Mesendoderm (in vitro differentiated cells): ENCODE results near the gene RUNDC1.

Experiments used
- DNase-seq: peaks from one replicate; pipeline ENCODE4 v3.0.0; 2013
- H2AK5ac ChIP-seq: 2 replicates; pipeline ENCODE4 v1.6.1; 2013; ENCODE audit warnings: low read length, inconsistent platforms
- H2BK120ac ChIP-seq: 2 replicates; pipeline ENCODE4 v1.6.1; 2013; ENCODE audit warnings: low read depth, mild to moderate bottlenecking, low read length, moderate library complexity, mixed read lengths
- H2BK15ac ChIP-seq: replicated peaks from 2 replicates; pipeline ENCODE4 v1.6.1; 2013; ENCODE audit warnings: low read depth, mild to moderate bottlenecking, moderate library complexity
- H2BK5ac ChIP-seq: 2 replicates; pipeline ENCODE4 v1.6.1; 2013; ENCODE audit warnings: low read length, inconsistent platforms
- H3K18ac ChIP-seq: 2 replicates; pipeline ENCODE4 v1.6.1; 2013; ENCODE audit warnings: mild to moderate bottlenecking, low read length, mixed read lengths
- H3K23ac ChIP-seq: one replicate; pipeline ENCODE4 v1.6.1; 2013; ENCODE audit warnings: low read length
- H3K27ac ChIP-seq: 2 replicates; pipeline ENCODE4 v1.5.1; 2013; ENCODE audit warnings: low read depth, mild to moderate bottlenecking, inconsistent platforms, low read length, moderate library complexity
- H3K27me3 ChIP-seq: 2 replicates; pipeline ENCODE4 v1.6.1; 2013; ENCODE audit warnings: low read length, control low read depth, mild to moderate bottlenecking, inconsistent platforms; ENCODE audit not compliant: insufficient read depth, poor library complexity
- H3K36me3 ChIP-seq: 2 replicates; pipeline ENCODE4 v1.6.1; 2013; ENCODE audit warnings: low read length, inconsistent platforms; ENCODE audit not compliant: control insufficient read depth, insufficient read depth
- H3K4ac ChIP-seq: one replicate; pipeline ENCODE4 v1.6.1; 2013; ENCODE audit warnings: low read depth, mild to moderate bottlenecking, low read length, moderate library complexity
- H3K4me1 ChIP-seq: 2 replicates; pipeline ENCODE4 v1.6.1; 2013; ENCODE audit warnings: low read depth, low read length, inconsistent platforms; ENCODE audit not compliant: control insufficient read depth
- H3K4me2 ChIP-seq: 2 replicates; pipeline ENCODE4 v1.6.1; 2013; ENCODE audit warnings: low read length
- H3K4me3 ChIP-seq: 2 replicates; pipeline ENCODE4 v1.5.1; 2013; ENCODE audit warnings: mild to moderate bottlenecking, low read length
- H3K56ac ChIP-seq: one replicate; pipeline ENCODE4 v1.6.1; 2013; ENCODE audit warnings: low read length
- H3K79me1 ChIP-seq: 2 replicates; pipeline ENCODE4 v1.6.1; 2013; ENCODE audit warnings: low read length, inconsistent platforms
- H3K79me2 ChIP-seq: 2 replicates; pipeline ENCODE4 v1.6.1; 2013; ENCODE audit warnings: mild to moderate bottlenecking, low read length; ENCODE audit not compliant: control insufficient read depth, insufficient read depth
- H3K9ac ChIP-seq: 2 replicates; pipeline ENCODE4 v1.6.1; 2013; ENCODE audit warnings: low read length, inconsistent platforms
- H4K5ac ChIP-seq: one replicate; pipeline ENCODE4 v1.6.1; 2013; ENCODE audit warnings: low read length
- H4K8ac ChIP-seq: one replicate; pipeline ENCODE4 v1.6.1; 2013; ENCODE audit warnings: low read depth, mild to moderate bottlenecking, control low read depth, low read length, moderate library complexity
- WGBS: extraction: QIAGEN DNeasy Blood & Tissue Kit; methylation state at CpG from one replicate; pipeline ENCODE4 v1.1.7; 2013; ENCODE audit warnings: low lambda C conversion rate, missing lambda C conversion rate; ENCODE audit not compliant: insufficient coverage; ENCODE audit errors: extremely low coverage; 5-methylcytosine and 5-hydroxymethylcytosine counted together

RUNDC1 gene

GRCh38 chr17:43028221-43028861 lies 48.0 kb downstream of the RUNDC1 start:
- WGBS: no CpG with 5 or more reads among the region's 17 CpGs
- Histone ChIP-seq H3K4me1 (no peaks in the 10 kb centered on the region), H3K56ac (no peak overlapping the region), H3K4ac (no peak overlapping the region), H3K4me3 (no peak overlapping the region), H3K79me2 (no peaks in the 10 kb centered on the region), H3K4me2 (no peak overlapping the region), H3K27me3 (no peaks in the 10 kb centered on the region), H3K18ac (no peak overlapping the region), H2BK15ac (no peak overlapping the region), H4K5ac (no peak overlapping the region), H3K9ac (no peak overlapping the region), H3K23ac (no peak overlapping the region), H3K36me3 (no peaks in the 10 kb centered on the region), H2BK120ac (no peak overlapping the region), H3K27ac (no peak overlapping the region), H2AK5ac (no peak overlapping the region), H4K8ac (no peak overlapping the region), H2BK5ac (no peak overlapping the region), H3K79me1 (no peaks in the 10 kb centered on the region)
- DNase-seq: no peak

- no peak overlapping the region for H3K4me3 ChIP-seq
- no peak for DNase-seq
- H3K4me2 ChIP-seq: no peak overlapping the region
- no peaks in the 10 kb centered on the region for H3K36me3 ChIP-seq
- no peak overlapping the region for H4K5ac ChIP-seq
- no peak overlapping the region for H2AK5ac ChIP-seq
- no peak overlapping the region for H3K56ac ChIP-seq
- H4K8ac ChIP-seq: no peak overlapping the region
- no peaks in the 10 kb centered on the region for H3K79me2 ChIP-seq
- no peak overlapping the region for H2BK5ac ChIP-seq
- no peak overlapping the region for H3K23ac ChIP-seq
- no peak overlapping the region for H3K9ac ChIP-seq
- no peak overlapping the region for H3K18ac ChIP-seq
- H2BK15ac ChIP-seq: no peak overlapping the region
- no peak overlapping the region for H3K27ac ChIP-seq
- H3K79me1 ChIP-seq: no peaks in the 10 kb centered on the region
- H3K4ac ChIP-seq: no peak overlapping the region
- H3K27me3 ChIP-seq: no peaks in the 10 kb centered on the region
- WGBS: no CpG with 5 or more reads among the region's 6 CpGs
- peaks cover 3% of the 10 kb centered on the region for H3K4me1 ChIP-seq
- no peak overlapping the region for H2BK120ac ChIP-seq
Measured at GRCh38 chr17:43030137-43030767, 49.9 kb downstream of the RUNDC1 start.

- Histone ChIP-seq H2BK5ac (no peak overlapping the region), H4K8ac (no peak overlapping the region), H3K36me3 (no peaks in the 10 kb centered on the region), H3K27ac (no peak overlapping the region), H2BK120ac (no peak overlapping the region), H3K4me1 (peaks cover 3% of the 10 kb centered on the region), H3K4me3 (no peak overlapping the region), H4K5ac (no peak overlapping the region), H3K23ac (no peak overlapping the region), H3K79me1 (no peaks in the 10 kb centered on the region), H2AK5ac (no peak overlapping the region), H3K27me3 (no peaks in the 10 kb centered on the region), H3K4me2 (no peak overlapping the region), H3K56ac (no peak overlapping the region), H3K18ac (no peak overlapping the region), H3K4ac (no peak overlapping the region), H3K9ac (no peak overlapping the region), H3K79me2 (no peaks in the 10 kb centered on the region), H2BK15ac (no peak overlapping the region)
- no peak for DNase-seq
- WGBS: no CpG with 5 or more reads among the region's 3 CpGs
Measured at GRCh38 chr17:43031666-43032065, 51.3 kb downstream of the RUNDC1 start.

DNA sequence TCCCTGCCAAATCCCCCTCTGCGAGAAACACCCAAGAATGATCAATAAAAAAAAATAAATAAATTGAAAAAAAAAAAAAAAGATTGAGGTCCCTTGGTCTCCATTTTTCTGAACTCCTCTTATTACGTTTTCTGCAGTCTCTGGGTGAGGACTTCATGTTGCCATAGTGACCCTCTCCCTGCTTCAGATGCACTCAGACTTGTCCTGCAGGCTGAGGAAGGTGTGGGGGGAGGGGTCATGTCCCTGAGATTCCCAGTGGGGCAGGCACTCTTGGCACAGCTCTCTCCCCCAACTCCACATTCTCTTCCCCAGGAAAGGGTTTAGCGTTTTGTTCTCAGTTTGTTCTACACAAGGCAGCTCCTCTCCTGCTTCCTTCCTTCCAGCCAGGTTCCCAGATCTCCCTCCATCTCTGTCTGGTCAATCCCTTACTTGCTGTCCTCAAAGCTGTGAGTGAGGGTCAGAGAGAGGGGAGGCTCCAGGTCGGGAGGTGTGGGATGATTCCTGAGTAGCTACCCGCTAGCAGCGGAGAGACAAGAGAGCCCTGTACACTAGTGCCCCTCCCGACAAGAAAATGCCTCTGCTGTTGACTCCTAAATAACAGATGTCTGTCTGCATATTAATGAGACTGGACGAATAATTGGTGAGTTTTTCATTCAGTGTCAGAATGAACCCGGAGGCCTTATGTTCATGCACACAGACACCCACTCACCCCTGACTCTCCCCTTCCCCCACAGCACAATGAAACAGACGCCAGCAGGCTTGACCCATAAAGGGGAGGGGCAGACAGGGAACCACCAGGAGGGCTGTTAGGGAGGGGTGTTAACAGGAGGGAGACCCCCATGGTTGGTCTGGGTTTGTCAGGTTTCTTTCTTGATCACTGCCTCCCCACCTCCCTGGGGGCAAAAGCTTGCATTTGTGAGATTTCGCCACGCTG lies 53.9 kb downstream of the RUNDC1 start:
- Histone ChIP-seq H2BK15ac (no peak overlapping the region), H3K36me3 (no peaks in the 10 kb centered on the region), H3K79me2 (no peaks in the 10 kb centered on the region), H3K4me1 (peaks cover 3% of the 10 kb centered on the region), H3K27ac (peak overlapping the region; percentile 3), H4K5ac (no peak overlapping the region), H3K4me3 (no peak overlapping the region), H3K18ac (no peak overlapping the region), H3K4me2 (no peak overlapping the region), H2AK5ac (no peak overlapping the region), H3K56ac (peak overlapping the region; percentile 59), H3K23ac (no peak overlapping the region), H3K9ac (peak overlapping the region; percentile 3), H4K8ac (no peak overlapping the region), H2BK120ac (no peak overlapping the region), H3K79me1 (no peaks in the 10 kb centered on the region), H2BK5ac (no peak overlapping the region), H3K27me3 (no peaks in the 10 kb centered on the region), H3K4ac (no peak overlapping the region)
- no CpG with 5 or more reads among the region's 12 CpGs for WGBS
- DNase-seq: peak; percentile 84

- H3K56ac ChIP-seq: peak overlapping the region; percentile 59
- no peak overlapping the region for H3K9ac ChIP-seq
- no peak overlapping the region for H3K27ac ChIP-seq
- H2BK120ac ChIP-seq: no peak overlapping the region
- H4K8ac ChIP-seq: no peak overlapping the region
- no peaks in the 10 kb centered on the region for H3K79me2 ChIP-seq
- H3K4me1 ChIP-seq: peaks cover 3% of the 10 kb centered on the region
- no peak overlapping the region for H3K23ac ChIP-seq
- no peak overlapping the region for H4K5ac ChIP-seq
- no peaks in the 10 kb centered on the region for H3K36me3 ChIP-seq
- no peak overlapping the region for H3K18ac ChIP-seq
- DNase-seq: no peak
- no peak overlapping the region for H2AK5ac ChIP-seq
- no peak overlapping the region for H2BK5ac ChIP-seq
- no peaks in the 10 kb centered on the region for H3K79me1 ChIP-seq
- no peak overlapping the region for H3K4ac ChIP-seq
- H2BK15ac ChIP-seq: no peak overlapping the region
- no CpG with 5 or more reads among the region's 3 CpGs for WGBS
- no peak overlapping the region for H3K4me3 ChIP-seq
- no peaks in the 10 kb centered on the region for H3K27me3 ChIP-seq
- H3K4me2 ChIP-seq: no peak overlapping the region
Measured at GRCh38 chr17:43034894-43035293, 54.5 kb downstream of the RUNDC1 start.
